ENCODE results near the gene ESPN.
A peak's percentile ranks its signal among the peaks of the same experiment; 100 is the strongest.
"Not testable (repeated sequence)": the region's sequence is repeated elsewhere in the genome, so short reads cannot be mapped to it uniquely, and the experiment has no call there.

Gene ESPN

GRCh38 chr1:6446665-6447015, 22.1 kb downstream of the ESPN start:
- FAIRE-seq (no peak), DNase-seq (ENCODE audit: insufficient read length, low spot score) (no peak)
- TF ChIP-seq PAX5 (IDR thresholded peaks at IDR 0.05; ENCODE audit: insufficient read depth, low read length, severe bottlenecking): no peak
- no peak for TF ChIP-seq POLR2A (IDR thresholded peaks at IDR 0.05; ENCODE audit: low read depth, low read length)
- TF ChIP-seq POLR2AphosphoS5 (IDR thresholded peaks at IDR 0.05; ENCODE audit: low read depth, low read length): no peak
- no peak for TF ChIP-seq TAF1 (IDR thresholded peaks at IDR 0.05; ENCODE audit: low read depth, low read length)
- no peak for TF ChIP-seq POU2F2 (IDR thresholded peaks at IDR 0.05; ENCODE audit: low read depth, low read length)
- TF ChIP-seq SPI1 (IDR thresholded peaks at IDR 0.05; ENCODE audit: low read depth, low read length): no peak

GRCh38 chr1:6447016-6447817, 22.6 kb downstream of the ESPN start:
- DNase-seq (ENCODE audit: insufficient read length, low spot score): no peak
- peak; percentile 91 for FAIRE-seq
- TF ChIP-seq POLR2AphosphoS5 (IDR thresholded peaks at IDR 0.05; ENCODE audit: low read depth, low read length) (no peak), SPI1 (IDR thresholded peaks at IDR 0.05; ENCODE audit: low read depth, low read length) (no peak), POU2F2 (IDR thresholded peaks at IDR 0.05; ENCODE audit: low read depth, low read length) (no peak), PAX5 (IDR thresholded peaks at IDR 0.05; ENCODE audit: insufficient read depth, low read length, severe bottlenecking) (no peak), TAF1 (IDR thresholded peaks at IDR 0.05; ENCODE audit: low read depth, low read length) (no peak), POLR2A (IDR thresholded peaks at IDR 0.05; ENCODE audit: low read depth, low read length) (no peak)

- DNase-seq (ENCODE audit: insufficient read length, low spot score): no peak
- FAIRE-seq: no peak
- TF ChIP-seq POLR2AphosphoS5 (IDR thresholded peaks at IDR 0.05; ENCODE audit: low read depth, low read length): no peak
- no peak for TF ChIP-seq TAF1 (IDR thresholded peaks at IDR 0.05; ENCODE audit: low read depth, low read length)
- no peak for TF ChIP-seq SPI1 (IDR thresholded peaks at IDR 0.05; ENCODE audit: low read depth, low read length)
- no peak for TF ChIP-seq PAX5 (IDR thresholded peaks at IDR 0.05; ENCODE audit: insufficient read depth, low read length, severe bottlenecking)
- TF ChIP-seq POU2F2 (IDR thresholded peaks at IDR 0.05; ENCODE audit: low read depth, low read length): no peak
- no peak for TF ChIP-seq POLR2A (IDR thresholded peaks at IDR 0.05; ENCODE audit: low read depth, low read length)
Observed at GRCh38 chr1:6447818-6448748, 23.5 kb downstream of the ESPN start.

- no peak for FAIRE-seq
- DNase-seq (ENCODE audit: insufficient read length, low spot score): no peak
- no peak for TF ChIP-seq POU2F2 (IDR thresholded peaks at IDR 0.05; ENCODE audit: low read depth, low read length)
- no peak for TF ChIP-seq POLR2A (IDR thresholded peaks at IDR 0.05; ENCODE audit: low read depth, low read length)
- TF ChIP-seq POLR2AphosphoS5 (IDR thresholded peaks at IDR 0.05; ENCODE audit: low read depth, low read length): no peak
- no peak for TF ChIP-seq TAF1 (IDR thresholded peaks at IDR 0.05; ENCODE audit: low read depth, low read length)
- TF ChIP-seq PAX5 (IDR thresholded peaks at IDR 0.05; ENCODE audit: insufficient read depth, low read length, severe bottlenecking): no peak
- TF ChIP-seq SPI1 (IDR thresholded peaks at IDR 0.05; ENCODE audit: low read depth, low read length): no peak
Observed at GRCh38 chr1:6448749-6449631, 24.4 kb downstream of the ESPN start.

GRCh38 chr1:6450005-6450450, 25.5 kb downstream of the ESPN start:
- TF ChIP-seq TAF1 (IDR thresholded peaks at IDR 0.05; ENCODE audit: low read depth, low read length) (no peak), POU2F2 (IDR thresholded peaks at IDR 0.05; ENCODE audit: low read depth, low read length) (no peak), POLR2A (IDR thresholded peaks at IDR 0.05; ENCODE audit: low read depth, low read length) (no peak), POLR2AphosphoS5 (IDR thresholded peaks at IDR 0.05; ENCODE audit: low read depth, low read length) (no peak), PAX5 (IDR thresholded peaks at IDR 0.05; ENCODE audit: insufficient read depth, low read length, severe bottlenecking) (no peak), SPI1 (IDR thresholded peaks at IDR 0.05; ENCODE audit: low read depth, low read length) (no peak)
- no peak for FAIRE-seq
- no peak for DNase-seq (ENCODE audit: insufficient read length, low spot score)

DNA sequence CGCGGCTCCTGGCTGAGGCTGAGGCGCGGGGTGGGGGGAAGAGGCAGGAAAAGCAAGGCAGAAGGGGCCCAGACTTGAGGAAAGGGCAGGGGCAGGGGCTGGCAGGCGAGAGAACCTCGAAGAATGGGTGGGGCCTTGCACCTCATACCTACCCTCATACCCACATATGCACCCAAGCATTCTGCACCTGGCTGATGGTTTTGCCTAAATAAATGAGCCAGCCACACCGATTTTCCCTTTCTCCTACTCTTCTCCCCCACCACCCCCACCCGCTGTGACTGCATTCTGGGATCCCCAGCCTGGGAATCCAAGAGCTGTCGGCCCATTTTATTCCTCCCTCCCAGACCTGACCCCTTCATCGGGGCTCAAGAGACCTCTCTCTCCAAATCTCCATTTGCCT, 25.9 kb downstream of the ESPN start:
- not testable (repeated sequence) for DNase-seq (ENCODE audit: insufficient read length, low spot score)
- peak; percentile 72 for FAIRE-seq

DNA sequence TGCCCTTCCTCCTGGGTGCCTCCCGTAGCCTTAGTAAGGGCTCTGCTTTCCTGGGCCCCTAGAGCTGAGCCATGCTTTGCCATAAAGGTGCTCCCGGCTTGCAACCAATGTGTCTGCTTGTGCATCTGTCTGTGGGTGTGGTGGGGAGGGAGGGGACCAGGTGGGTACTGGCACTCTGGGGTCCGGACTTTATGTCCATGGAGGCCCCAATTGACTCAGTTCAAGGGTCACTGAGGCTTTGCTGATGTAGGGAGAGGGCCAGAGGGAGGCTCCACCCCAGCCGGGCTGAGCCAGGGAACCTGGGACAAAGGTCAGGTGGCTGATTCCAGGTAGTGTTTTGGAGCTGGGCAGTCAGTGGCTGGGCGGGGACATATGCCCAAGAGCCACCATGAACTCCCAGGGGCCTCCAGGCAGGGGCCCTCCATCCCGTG, 26.4 kb downstream of the ESPN start:
- TF ChIP-seq SPI1 (IDR thresholded peaks at IDR 0.05; ENCODE audit: low read depth, low read length): no peak
- no peak for TF ChIP-seq POLR2AphosphoS5 (IDR thresholded peaks at IDR 0.05; ENCODE audit: low read depth, low read length)
- TF ChIP-seq POLR2A (IDR thresholded peaks at IDR 0.05; ENCODE audit: low read depth, low read length): no peak
- no peak for TF ChIP-seq TAF1 (IDR thresholded peaks at IDR 0.05; ENCODE audit: low read depth, low read length)
- no peak for TF ChIP-seq POU2F2 (IDR thresholded peaks at IDR 0.05; ENCODE audit: low read depth, low read length)
- TF ChIP-seq PAX5 (IDR thresholded peaks at IDR 0.05; ENCODE audit: insufficient read depth, low read length, severe bottlenecking): no peak
- FAIRE-seq: no peak
- no peak for DNase-seq (ENCODE audit: insufficient read length, low spot score)

DNA sequence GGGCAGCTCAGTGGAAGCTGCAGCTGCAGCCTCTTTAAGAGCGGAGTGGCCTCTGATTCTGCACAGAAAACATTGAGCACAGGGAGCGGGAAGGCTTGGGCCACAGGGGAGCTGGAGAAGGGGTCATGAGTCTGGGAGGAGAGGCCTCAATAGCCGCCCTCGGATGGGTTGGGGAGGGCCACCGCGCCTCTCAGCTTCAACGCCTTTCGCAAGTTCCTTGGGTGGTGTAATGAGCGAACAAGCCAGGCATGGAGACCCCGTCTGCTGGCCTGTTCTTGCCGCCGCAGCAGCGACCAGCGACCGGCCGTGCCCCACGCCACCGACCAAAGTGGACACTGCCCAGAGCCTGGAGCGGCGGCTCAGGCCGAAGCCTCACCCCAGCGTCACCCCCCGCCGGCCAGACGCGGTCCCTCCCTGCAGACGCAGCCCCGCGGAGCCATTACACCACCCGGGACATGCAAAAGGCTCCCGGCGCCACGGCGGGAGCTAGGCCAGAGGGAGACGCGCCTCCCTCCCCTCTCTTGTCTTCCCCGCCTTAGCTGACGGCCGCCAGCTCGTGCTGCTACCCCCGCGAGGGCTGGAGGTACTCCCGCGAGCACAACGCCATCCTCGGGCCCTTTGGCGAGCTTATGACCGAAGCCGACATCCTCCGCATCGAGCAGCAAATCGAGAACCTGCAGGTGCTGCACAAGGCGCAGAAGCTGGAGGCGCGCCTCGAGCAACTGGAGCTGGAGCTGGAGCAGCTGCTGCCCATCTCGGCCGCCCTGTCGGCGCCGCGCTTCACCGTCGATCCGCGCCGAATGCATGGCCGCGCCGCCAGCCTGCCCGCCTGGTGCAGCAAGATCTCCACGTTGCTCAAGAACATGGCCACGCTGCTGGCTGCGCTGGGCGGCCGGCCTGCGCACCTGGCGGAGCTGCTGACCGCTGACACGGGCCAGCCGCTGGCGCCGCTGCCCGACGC, 29.6 kb downstream of the ESPN start:
- peak; percentile 26 for FAIRE-seq
- not testable (repeated sequence) for DNase-seq (ENCODE audit: insufficient read length, low spot score)

Data from GM12891 (cell line).